Peyer's patch (tissue), 4 donors: ENCODE measurements around the gene INPP5A. TPM values are rescaled to one million over a fixed set of nuclear protein-coding genes. Genes with fewer than 3 reads are reported as not detected.

Experiments
- DNase-seq, 3 donors: peaks; one replicate each; pipeline ENCODE4 v3.0.0-alpha.2; 2017 to 2019
- H3K27ac ChIP-seq, 4 donors: fragments of 200-600 bp; sonication (generic); one replicate each; pipeline ENCODE4 v1.5.1; 2016 to 2019
- H3K27me3 ChIP-seq, 2 donors: fragments of 200-600 bp; sonication (generic); one replicate each; pipeline ENCODE4 v1.5.1; 2019
- H3K36me3 ChIP-seq, 3 donors: fragments of 200-600 bp; sonication (generic); one replicate each; pipeline ENCODE4 v1.5.1; 2016 to 2019
- H3K4me1 ChIP-seq, 4 donors: fragments of 200-600 bp; sonication (generic); one replicate each; pipeline ENCODE4 v1.5.1; 2016 to 2019
- H3K4me3 ChIP-seq, 4 donors: fragments of 200-600 bp; sonication (generic); 1 replicate in 3 of 4; 2 replicates in 1 of 4; pipeline ENCODE4 v1.5.1; 2016 to 2019; ENCODE audit warnings: mild to moderate bottlenecking in 1 of 4
- H3K9me3 ChIP-seq, 4 donors: fragments of 200-600 bp; sonication (generic); one replicate each; pipeline ENCODE4 v1.5.1; 2016 to 2019; ENCODE audit warnings: mild to moderate bottlenecking in 1 of 4
- CTCF ChIP-seq, 6 experiments: fragments of 450-650 bp in 4 of 6; fragments of 200-600 bp in 2 of 6; sonication (generic) in 1 of 6; IDR thresholded peaks; one replicate each; pipeline ENCODE4 v1.5.1; 2017 to 2019; ENCODE audit warnings: antibody characterized with exemption in 6 of 6, mild to moderate bottlenecking in 3 of 6, moderate library complexity in 1 of 6
- POLR2A ChIP-seq, 2 donors: fragments of 450-650 bp; IDR thresholded peaks; one replicate each; pipeline ENCODE4 v1.5.1; 2017; ENCODE audit warnings: antibody characterized with exemption in 2 of 2, mild to moderate bottlenecking in 2 of 2, moderate library complexity in 2 of 2
- total RNA-seq, 4 donors: library from RNA; depleted of rRNA; stranded (reverse); fragments of >200 nt; gene quantifications; one replicate each; pipeline ENCODE4 v1.1.0, GENCODE V29; 2016

INPP5A gene
- total RNA-seq, 4 donors from 2014 or later: 33.8 to 76.4 (median 38.1) TPM

- DNase-seq: peak in 1 of 3 donors; percentile 3
- H3K36me3 ChIP-seq: no peaks in the 10 kb centered on the region
- no peak overlapping the region for H3K27ac ChIP-seq
- H3K9me3 ChIP-seq: peaks cover 0 to 3% (median 0%) of the 10 kb centered on the region in 4 donors
- H3K27me3 ChIP-seq: no peaks in the 10 kb centered on the region
- peaks cover 0 to 30% (median 0%) of the 10 kb centered on the region in 4 donors for H3K4me1 ChIP-seq
- no peak for TF ChIP-seq POLR2A (IDR thresholded peaks at IDR 0.05)
- TF ChIP-seq CTCF (IDR thresholded peaks at IDR 0.05): no peak
- no peak overlapping the region for H3K4me3 ChIP-seq
These were observed 62.8 kb downstream of the INPP5A start for GRCh38 chr10:132600416-132600815.

GRCh38 chr10:132601567-132601966 is 64.0 kb downstream of the INPP5A start:
- H3K9me3 ChIP-seq: peaks cover 0 to 3% (median 0%) of the 10 kb centered on the region in 4 donors
- no peak for DNase-seq
- no peaks in the 10 kb centered on the region for H3K27me3 ChIP-seq
- no peak overlapping the region for H3K27ac ChIP-seq
- peaks cover 0 to 38% (median 0%) of the 10 kb centered on the region in 4 donors for H3K4me1 ChIP-seq
- no peaks in the 10 kb centered on the region for H3K36me3 ChIP-seq
- H3K4me3 ChIP-seq: no peak overlapping the region
- TF ChIP-seq CTCF (IDR thresholded peaks at IDR 0.05) (no peak), POLR2A (IDR thresholded peaks at IDR 0.05) (no peak)

GRCh38 chr10:132602614-132603013 is 65.0 kb downstream of the INPP5A start:
- peak in 1 of 3 donors; percentile 30 for DNase-seq
- Histone ChIP-seq H3K4me1 (peaks cover 0 to 48% (median 0%) of the 10 kb centered on the region in 4 donors), H3K36me3 (no peaks in the 10 kb centered on the region), H3K4me3 (no peak overlapping the region), H3K27me3 (no peaks in the 10 kb centered on the region), H3K9me3 (peaks cover 0 to 3% (median 0%) of the 10 kb centered on the region in 4 donors), H3K27ac (no peak overlapping the region)
- TF ChIP-seq POLR2A (IDR thresholded peaks at IDR 0.05) (no peak), CTCF (IDR thresholded peaks at IDR 0.05) (no peak)

- peaks cover 0 to 3% (median 0%) of the 10 kb centered on the region in 4 donors for H3K9me3 ChIP-seq
- H3K4me1 ChIP-seq: peaks cover 0 to 41% (median 0%) of the 10 kb centered on the region in 4 donors
- TF ChIP-seq CTCF (IDR thresholded peaks at IDR 0.05) (no peak), POLR2A (IDR thresholded peaks at IDR 0.05) (no peak)
- no peaks in the 10 kb centered on the region for H3K36me3 ChIP-seq
- no peak overlapping the region for H3K27ac ChIP-seq
- H3K4me3 ChIP-seq: no peak overlapping the region
- DNase-seq: peak in 1 of 3 donors; percentile 23
- no peaks in the 10 kb centered on the region for H3K27me3 ChIP-seq
These were observed 66.4 kb downstream of the INPP5A start for GRCh38 chr10:132603851-132604533.

- H3K4me1 ChIP-seq: peaks cover 0 to 35% (median 0%) of the 10 kb centered on the region in 4 donors
- no peak overlapping the region for H3K27ac ChIP-seq
- no peak overlapping the region for H3K4me3 ChIP-seq
- H3K36me3 ChIP-seq: no peaks in the 10 kb centered on the region
- H3K9me3 ChIP-seq: peaks cover 0 to 2% (median 0%) of the 10 kb centered on the region in 4 donors
- H3K27me3 ChIP-seq: no peaks in the 10 kb centered on the region
- TF ChIP-seq POLR2A (IDR thresholded peaks at IDR 0.05) (no peak), CTCF (IDR thresholded peaks at IDR 0.05) (no peak)
- no peak for DNase-seq
These were observed 67.1 kb downstream of the INPP5A start for GRCh38 chr10:132604686-132605085.
